GM18520 (cell line): ENCODE results near the gene EXOC2.
"Not testable (repeated sequence)": the region's sequence is repeated elsewhere in the genome, so short reads cannot be mapped to it uniquely, and the experiment has no call there.

Experiments used
- ATAC-seq: cut with Tn5 transposase; IDR thresholded peaks from one replicate; pipeline ENCODE4 v1.9.1; 2021; ENCODE audit not compliant: unreplicated experiment

Gene EXOC2

DNA sequence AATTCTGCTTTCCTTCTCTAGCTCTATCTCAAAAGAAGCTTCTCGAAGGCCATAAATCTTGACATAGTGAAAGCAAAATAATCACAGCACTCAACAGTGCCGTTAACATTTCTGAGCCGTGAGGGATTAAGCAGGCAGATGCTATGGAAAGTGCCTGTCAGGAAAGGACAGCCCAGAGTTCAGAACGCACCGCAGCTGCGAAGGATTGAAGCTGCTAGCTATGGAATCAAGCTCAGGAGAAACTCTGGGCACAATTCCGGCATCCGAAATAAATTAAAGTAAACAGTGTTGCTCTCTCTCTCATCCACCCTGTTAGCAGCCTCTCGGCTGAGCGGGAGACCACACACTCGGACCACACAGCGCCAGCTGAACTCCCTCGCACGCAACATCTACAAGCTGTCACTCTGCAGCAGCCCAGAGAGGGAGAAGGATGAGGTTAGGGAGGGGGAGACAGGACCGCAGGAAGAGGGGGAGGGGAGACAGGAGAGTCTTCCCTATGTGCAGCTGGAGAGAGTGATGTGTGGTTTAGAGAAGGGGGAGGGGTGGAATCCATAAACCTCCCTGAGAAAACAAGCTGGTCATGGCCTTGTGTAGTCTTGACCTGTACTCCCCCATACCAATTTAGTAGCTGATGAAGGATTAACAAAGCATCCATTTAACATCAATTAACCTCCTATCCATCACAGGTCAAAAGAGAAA is 9.0 kb downstream of the EXOC2 start:
- ATAC-seq = no peak

DNA sequence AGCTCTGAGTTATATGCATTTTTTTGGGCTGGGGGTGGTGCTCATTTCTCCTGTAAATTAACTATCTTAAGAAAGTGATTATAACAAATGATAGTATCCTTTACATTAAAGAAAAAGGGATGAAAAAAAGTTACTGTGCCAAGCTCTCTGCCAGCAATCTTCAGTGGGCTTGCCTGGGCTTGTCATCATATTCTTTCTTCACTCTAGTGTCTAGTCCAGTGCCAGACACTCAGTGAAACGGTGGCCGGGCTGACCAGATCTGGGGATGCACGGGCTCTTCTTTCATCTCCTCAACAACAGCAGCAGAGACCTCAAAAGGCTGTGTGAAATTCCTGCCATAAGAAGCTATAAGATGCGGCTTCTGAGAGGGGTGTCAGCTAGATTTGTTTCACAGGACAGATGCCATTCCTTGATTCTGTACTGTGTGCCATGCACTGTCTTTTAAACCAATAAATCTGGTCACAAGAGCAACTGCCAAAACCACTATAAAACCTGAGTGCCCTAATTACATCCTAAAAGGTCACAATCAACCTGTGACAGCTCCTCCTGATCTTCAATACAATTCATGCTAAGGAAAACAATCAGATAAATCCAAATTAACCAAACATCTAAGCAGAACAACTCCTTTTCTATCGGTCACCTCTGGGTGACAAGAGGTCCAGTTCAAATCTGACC is 12.1 kb downstream of the EXOC2 start:
- ATAC-seq = no peak

DNA sequence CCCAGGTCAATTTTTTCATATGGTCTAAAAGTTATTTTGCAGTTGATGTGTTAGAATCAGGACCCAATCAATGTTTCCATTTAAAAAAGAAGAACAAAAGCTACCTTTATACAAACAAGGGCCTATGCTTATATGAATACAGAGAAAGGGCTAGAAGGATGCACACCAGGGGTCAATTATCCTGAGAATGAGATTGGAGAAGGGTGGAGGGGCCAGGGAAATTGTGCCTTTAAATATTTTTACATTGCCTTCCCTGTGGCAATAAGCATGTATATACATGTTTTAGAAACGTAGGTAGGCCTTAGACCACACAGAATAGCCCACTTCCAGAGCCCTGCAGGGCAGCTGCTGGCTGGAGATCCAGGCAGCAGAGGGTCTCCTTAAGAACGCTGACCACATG is 12.7 kb downstream of the EXOC2 start:
- ATAC-seq = no peak

DNA sequence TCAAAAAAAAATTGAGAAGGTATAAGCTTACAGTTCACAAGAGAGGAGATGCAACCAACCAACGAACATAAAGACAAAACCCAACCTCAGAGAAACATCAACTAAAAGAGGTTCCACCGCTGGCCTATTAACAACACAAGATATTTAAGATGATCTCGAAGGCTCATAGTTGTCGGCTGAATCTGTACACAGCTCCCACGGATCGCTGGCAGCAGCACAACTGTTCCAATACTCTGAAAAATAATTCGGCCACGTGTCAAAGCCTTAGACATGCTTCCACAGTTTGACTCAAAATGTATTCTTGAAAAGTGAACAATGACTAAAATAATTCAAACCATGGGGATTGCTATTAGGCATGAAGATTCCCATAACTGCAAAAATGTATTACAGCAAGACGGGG is 13.7 kb downstream of the EXOC2 start:
- ATAC-seq = no peak

DNA sequence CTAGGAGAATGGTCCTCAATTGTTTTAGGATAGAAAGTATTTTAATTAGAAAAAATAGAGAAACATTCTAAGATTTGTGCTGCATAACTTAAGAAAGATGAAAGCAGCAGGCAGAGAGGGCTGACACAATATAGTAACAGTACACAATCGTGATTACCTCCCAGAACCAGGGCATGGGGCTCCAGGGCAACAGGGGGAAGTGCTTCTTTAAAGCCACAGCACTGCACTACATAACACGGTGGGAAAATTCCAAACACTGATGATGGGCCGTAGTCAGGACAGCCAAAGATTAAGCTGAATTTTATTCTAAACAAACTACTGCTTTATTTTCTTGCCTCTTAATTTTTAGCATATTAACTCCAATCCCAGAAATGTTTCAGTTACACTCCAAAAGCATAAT is 14.4 kb downstream of the EXOC2 start:
- ATAC-seq = no peak

DNA sequence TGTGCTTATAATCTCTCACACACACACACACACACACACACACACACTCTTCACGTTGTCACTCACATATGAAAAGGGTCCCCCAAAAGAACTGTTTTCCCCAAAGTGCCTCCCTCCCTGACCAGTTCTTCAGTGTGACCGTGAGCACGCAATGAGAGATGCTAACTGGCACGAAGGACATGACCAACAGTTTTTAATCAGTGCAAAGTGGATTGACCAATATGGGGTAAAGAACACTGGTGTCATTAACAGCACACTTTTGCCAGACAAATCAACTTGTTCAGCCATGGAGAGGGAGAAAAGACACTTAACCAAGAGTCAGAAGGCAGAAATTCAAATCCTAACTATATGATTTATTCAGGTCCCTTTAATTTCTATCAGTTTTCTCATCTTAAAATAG is 15.0 kb downstream of the EXOC2 start:
- no peak for ATAC-seq

DNA sequence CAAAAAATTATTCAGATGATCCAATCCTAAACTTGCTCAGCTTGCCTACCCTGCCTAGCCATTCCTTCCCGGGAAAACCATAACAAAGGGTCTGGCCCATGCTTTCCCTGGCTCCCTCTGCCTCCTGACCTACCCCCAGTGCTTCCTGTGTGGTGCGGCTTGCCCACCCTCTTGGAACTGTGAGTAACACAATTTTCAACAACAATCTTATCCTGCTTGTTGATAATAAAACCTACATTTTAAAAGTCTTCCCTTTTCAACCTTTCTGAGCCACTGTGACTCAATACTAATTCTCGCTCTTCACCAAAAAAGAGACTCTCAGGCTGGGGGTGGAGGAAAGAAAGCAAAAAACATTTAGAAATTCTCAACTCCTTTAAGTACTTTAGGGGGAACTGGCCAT is 18.0 kb downstream of the EXOC2 start:
- no peak for ATAC-seq

DNA sequence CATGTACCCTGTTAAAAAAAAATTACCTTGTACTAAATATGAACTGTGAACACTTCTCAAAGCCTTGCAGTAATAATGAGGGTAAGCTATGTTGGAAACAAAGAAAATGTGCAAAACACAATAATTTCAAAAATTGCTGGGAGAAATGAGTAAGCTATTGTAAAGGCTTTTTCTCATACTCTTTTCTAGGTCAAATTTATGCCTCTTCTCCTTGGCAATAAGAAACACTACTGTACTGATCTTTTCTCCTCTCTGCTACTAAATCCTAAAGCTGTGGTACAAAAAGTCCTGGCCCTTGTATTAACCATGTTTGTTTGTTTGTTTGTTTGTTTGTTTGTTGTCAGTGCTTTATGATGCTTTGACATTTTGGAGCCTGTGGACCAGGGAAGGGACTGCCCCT is 18.5 kb downstream of the EXOC2 start:
- ATAC-seq = no peak

DNA sequence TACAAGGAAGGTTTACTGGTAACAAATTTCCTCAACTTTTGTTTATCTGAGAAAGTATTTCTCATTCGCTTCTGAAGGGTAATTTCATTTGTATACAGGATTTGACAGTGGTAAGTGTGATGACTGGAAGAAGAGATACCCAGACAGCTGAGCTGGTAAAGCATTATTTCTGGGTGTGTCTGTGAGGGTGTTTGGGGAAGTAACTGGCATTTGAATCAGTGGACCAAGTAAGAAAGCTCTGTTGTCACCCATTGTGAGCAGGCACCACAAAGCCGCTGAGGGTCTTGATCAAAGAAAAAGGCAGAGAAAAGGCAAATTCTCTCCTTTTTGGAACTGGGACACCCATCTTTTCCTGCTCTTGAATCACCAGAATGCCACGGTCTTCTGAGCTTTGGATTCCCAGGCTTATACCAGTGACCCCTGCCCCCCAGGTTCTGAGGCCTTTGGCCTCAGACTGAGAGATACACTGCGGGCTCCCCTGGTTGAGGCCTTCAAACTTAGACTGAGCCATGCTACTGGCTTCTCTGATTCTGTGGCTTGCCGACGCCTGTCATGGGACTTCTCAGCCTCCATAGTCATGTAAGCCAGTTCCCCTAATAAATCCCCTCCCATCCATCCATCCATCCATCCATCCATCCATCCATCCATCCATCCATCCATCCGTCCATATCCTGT is 25.5 kb downstream of the EXOC2 start:
- ATAC-seq = no peak

DNA sequence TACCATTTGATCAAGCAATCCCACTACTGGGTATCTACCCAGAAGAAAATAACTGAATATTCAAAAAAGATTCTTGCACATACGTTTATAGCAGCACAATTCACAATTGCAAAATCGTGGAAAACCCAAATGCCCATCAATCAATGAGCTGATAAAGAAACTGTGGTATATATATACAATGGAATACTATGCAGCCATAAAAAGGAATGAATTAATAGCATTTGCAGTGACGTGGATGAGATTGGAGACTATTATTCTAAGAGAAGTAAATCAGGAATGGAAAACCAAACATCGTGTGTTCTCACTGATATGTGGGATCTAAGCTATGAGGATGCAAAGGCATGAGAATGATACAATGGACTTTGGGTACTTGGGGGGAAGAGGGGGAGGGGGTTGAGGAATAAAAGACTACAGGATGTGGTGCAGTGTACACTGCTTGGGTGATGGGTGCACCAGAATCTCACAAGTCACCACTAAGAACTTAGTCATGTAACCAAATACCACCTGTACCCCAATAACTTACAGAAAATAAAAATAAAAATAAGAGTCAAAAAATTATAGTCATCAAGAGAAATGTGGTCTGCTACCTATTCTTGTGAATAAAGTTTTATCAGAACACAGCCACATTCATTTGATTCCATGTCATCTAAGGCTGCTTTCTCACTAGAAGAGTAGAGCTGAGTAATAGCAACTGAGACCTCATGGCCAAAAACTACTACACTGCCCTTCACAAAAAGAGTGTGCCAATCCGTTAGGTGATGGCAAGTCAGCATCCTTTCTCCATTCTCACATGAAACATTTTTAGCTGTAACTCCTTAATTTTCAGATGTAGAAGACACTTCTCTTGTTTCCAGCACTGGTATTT is 27.3 kb downstream of the EXOC2 start:
- no peak for ATAC-seq

DNA sequence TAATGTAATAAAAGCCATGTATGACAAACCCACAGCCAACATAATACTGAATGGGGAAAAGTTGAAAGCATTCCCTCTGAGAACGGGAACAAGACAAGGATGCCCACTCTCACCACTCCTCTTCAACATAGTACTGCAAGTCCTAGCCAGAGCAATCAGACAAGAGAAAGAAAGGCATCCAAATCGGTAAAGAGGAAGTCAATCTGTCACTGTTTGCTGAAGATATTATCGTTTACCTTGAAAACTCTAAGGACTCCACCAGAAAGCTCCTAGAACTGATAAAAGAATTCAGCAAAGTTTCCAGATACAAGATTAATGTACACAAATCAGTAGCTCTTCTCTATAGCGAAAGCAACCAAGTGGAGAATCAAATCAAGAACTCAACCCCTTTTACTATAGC is 29.2 kb downstream of the EXOC2 start:
- not testable (repeated sequence) for ATAC-seq

DNA sequence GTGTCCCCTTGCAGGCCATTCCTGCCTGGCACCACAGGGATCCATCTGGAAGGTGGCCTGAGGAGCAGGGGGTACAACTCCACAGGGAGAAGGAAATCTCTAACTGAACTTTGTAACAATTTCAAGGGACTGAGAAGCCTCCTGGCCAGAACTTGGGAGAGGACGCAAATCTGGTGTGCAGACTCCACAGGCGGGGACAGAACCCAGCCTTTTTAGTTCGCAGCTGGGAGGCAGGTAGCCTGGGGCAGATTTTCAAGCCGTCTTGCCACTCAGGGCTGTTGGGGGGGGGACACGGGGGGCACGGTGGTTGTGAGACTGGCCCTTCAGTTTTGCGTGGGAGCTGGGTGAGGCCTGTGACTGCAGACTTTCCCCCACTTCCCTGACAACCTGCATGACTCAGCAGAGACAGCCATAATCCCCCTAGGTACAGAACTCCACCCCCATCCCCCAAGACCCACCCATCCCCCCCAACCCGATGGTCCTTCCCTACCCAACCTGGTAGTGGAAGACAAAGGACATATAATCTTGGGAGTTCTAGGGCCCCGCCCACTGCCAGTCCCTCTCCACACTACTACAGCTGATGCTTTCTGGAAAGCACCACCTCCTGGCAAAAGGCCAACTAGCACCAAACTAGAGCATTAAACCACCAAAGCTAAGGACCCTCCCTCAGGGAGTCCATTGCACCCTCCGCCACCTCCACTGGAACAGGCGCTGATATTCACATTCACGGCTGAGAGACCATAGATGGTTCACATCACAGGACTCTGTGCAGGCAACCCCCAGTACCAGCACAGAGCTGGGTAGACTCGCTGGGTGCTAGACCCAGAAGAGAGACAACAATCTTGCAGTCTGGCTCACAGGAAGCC is 33.0 kb downstream of the EXOC2 start:
- ATAC-seq = no peak

DNA sequence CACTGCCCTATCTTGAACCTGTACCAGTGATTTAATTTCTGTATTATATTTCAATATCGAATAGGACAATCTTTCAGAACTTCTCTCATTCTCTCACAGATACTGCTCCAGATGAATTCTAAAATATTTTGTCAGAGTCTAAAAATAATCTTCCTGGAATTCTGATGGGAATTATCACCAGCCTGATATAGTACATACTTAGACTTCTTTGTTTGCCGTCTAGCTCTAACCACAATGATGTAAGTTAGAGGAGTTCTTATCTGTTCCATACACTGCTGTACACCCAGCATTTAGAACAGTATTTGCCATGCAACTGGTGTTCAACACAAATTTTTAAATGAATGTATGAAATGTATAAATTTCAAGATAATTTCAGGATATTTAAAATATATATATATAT is 34.7 kb downstream of the EXOC2 start:
- ATAC-seq = no peak

DNA sequence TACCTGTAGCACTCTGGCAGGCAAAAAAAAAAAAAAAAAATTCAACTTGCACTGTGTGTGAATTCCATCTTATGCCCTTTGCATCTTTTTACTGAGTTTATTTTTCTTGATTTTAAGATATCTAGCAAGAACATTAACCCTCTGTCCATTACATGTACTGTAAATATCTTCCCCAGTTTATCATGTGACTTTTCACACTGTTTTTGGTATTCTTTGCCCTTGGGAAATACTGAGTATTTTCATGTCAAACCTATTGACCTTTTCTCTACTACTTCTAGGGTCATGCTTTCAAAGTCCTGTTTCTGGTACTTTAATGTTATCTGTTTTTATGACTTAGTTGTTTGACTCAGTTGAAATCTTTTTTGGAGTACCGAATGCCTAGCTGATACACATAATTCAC is 35.2 kb downstream of the EXOC2 start:
- no peak for ATAC-seq

DNA sequence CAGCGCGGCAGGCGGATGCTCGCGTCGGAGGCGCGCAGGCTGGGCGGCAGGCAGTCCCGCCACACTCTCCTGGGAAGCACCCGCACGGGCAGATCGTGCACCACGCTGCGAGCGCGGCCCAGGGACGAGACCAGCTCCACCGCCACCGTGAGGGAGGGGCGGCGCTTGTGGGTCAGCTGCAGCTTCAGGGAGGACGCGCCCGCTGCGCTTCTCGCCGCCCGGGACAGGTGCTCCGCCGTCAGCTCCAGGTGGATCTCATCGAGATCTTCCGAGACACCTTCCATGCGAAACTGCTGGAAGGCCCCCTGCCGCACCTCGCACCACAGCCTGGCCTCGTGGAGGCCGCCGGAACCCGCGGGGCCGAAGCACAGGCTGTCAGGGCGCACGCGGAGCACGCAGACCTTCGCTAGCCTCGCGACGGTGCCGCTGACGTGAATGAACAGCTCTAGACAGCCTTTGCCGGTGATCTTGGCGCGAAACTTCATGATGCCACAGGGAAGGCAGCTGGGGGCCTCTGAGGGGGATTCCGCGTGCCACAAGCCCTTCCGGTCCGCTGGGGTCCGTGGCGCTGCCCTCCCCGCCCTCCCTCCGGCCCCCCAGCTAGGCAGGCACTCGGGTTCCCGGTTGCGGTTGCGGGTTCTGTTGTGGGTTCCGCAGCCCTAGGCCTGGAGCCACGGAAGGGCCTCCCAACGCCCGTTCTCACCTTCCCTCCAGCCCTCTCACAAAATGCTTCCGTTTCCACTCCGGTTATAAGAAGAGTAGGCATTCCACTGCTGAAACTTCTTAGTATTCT is 36.3 kb downstream of the EXOC2 start, which contains the start of gene HUS1B:
Gene HUS1B, minus strand, starts transcription at position 641 of the 793 bp plus-strand sequence. Its CDS starts 156 bp downstream, at position 485.
- ATAC-seq = no peak

DNA sequence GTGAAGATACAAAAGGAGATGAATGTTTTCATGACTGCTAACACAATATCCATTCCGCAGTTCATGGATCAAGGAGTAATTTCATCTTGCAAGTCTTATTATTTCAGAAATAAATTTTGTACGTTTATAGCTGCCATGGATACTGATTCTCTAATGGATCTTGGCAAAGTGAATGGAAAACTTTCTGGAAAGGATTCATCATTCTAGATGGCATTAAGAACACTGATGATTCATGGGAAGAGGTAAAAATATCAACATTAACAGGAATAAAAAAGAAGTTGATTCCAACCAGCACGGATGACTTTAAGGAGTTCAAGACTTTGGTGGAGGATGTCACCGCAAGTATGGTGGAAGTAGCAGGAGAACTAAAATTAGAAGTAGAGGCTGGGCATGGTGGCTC is 38.8 kb downstream of the EXOC2 start:
- ATAC-seq = no peak

DNA sequence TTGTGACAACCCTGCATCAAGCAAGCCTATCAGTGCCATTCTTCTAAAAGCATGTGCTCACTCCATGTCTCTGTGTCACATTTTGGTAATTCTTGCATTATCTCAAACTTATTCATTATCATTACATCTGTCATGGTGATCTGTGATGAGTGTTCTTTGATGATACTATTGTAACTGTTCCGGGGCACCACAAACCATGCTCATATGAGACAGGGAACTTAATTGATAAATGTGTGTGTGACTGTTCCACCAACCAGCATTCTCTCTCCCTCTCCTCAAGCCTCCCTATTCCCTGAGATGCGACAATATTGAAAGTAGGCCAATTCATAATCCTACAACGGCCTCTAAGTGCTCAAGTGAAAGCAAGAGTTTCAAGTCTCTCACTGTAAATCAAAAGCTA is 40.1 kb downstream of the EXOC2 start:
- no peak for ATAC-seq

DNA sequence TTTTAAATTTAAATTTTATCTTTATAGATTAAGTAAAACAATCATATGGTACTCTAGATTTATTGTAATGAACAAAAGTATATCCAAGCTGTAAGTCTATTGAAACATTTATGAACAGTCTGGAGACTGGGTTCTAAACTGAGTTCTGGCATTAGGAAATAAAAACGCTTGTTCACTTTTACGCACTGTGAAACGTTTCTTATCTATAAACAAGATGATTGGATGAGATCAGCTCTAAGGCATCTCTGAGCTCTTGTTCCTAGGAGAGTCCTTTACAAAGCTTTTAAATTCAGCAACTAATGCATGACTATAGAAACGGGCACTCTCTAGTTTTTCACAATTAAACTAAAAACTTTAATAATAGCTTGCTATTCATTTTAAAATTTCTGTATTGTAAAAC is 42.8 kb downstream of the EXOC2 start:
- no peak for ATAC-seq

DNA sequence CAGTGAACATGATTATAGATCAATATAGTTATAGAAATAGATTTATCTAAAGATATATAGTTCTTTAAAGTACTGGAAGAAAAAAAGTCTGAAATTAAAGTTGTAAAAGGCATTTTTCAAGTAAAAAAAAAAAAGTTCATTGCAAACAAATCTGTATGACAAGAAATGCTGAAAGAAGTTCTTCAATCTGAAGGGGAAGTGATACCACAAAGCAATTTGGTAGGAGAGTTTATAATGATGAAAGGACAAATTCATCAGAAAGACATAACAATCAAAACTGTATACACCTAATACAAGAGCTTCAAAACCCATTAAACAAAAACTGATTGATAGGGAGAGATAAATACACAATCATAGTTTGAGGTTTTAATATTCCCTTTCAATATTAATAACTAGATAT is 50.1 kb downstream of the EXOC2 start:
- ATAC-seq = no peak
